Measurements from ENCODE around the gene ADM.

GRCh38 chr11:10315083-10315482, 10.2 kb downstream of the ADM start:
- TF ChIP-seq CTCF (IDR thresholded peaks at IDR 0.05; ENCODE audit: low read length) (no peak), EZH2 (IDR thresholded peaks at IDR 0.05; ENCODE audit: borderline replicate concordance, low read length) (no peak)
